ENCODE measurements around the gene MAD1L1. TPM values are rescaled to one million over a fixed set of nuclear protein-coding genes. Genes with fewer than 3 reads are reported as not detected.

Gene MAD1L1
- total RNA-seq, 1 experiment from 2014 or later, result 43.8 TPM

DNA sequence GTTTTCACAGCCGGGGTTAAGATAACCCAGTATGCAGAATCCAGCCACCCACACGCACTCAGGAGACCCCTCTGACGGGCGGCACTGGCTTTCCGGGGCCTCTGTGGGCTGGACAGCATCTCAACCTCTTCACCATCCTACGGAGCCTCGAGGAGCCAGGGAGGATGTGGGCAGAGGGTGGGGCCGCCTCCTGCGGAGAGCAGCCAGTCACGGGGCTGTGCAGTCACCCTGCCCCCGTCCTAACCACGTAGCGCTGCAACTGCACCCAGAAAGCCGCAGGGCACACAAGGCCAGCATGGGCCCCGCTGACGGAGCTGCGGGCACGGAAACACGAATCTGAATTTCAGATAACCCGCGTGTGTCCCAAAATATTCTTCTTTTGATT is 292.4 kb downstream of the MAD1L1 start:
- POLR2A ChIA-PET, result no interaction called here
- Mint-ChIP-seq H3K9me3 (peaks cover 10% of the 10 kb centered on the region), H3K27ac (no peak overlapping the region), H3K36me3 (peaks cover 18% of the 10 kb centered on the region), H3K4me1 (peaks cover 19% of the 10 kb centered on the region), H3K27me3 (ENCODE audit: low read depth) (peaks cover 2% of the 10 kb centered on the region; the same call in 1 of the 2 replicates), H3K4me3 (no peak overlapping the region)
- no peak for ATAC-seq
- DNase-seq (ENCODE audit: low spot score), result no peak
- CTCF ChIA-PET, result no interaction called here
- TF ChIP-seq, protein P1, sequence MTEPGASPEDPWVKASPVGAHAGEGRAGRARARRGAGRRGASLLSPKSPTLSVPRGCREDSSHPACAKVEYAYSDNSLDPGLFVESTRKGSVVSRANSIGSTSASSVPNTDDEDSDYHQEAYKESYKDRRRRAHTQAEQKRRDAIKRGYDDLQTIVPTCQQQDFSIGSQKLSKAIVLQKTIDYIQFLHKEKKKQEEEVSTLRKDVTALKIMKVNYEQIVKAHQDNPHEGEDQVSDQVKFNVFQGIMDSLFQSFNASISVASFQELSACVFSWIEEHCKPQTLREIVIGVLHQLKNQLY (CRISPR knock-in tag; IDR thresholded peaks at IDR 0.05), result no peak
- no peak for TF ChIP-seq JUN (CRISPR knock-in tag; IDR thresholded peaks at IDR 0.05)
- TF ChIP-seq, protein P2, sequence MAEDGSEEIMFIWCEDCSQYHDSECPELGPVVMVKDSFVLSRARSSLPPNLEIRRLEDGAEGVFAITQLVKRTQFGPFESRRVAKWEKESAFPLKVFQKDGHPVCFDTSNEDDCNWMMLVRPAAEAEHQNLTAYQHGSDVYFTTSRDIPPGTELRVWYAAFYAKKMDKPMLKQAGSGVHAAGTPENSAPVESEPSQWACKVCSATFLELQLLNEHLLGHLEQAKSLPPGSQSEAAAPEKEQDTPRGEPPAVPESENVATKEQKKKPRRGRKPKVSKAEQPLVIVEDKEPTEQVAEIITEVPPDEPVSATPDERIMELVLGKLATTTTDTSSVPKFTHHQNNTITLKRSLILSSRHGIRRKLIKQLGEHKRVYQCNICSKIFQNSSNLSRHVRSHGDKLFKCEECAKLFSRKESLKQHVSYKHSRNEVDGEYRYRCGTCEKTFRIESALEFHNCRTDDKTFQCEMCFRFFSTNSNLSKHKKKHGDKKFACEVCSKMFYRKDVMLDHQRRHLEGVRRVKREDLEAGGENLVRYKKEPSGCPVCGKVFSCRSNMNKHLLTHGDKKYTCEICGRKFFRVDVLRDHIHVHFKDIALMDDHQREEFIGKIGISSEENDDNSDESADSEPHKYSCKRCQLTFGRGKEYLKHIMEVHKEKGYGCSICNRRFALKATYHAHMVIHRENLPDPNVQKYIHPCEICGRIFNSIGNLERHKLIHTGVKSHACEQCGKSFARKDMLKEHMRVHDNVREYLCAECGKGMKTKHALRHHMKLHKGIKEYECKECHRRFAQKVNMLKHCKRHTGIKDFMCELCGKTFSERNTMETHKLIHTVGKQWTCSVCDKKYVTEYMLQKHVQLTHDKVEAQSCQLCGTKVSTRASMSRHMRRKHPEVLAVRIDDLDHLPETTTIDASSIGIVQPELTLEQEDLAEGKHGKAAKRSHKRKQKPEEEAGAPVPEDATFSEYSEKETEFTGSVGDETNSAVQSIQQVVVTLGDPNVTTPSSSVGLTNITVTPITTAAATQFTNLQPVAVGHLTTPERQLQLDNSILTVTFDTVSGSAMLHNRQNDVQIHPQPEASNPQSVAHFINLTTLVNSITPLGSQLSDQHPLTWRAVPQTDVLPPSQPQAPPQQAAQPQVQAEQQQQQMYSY (CRISPR knock-in tag; IDR thresholded peaks at IDR 0.05), result no peak
- TF ChIP-seq, protein P3, sequence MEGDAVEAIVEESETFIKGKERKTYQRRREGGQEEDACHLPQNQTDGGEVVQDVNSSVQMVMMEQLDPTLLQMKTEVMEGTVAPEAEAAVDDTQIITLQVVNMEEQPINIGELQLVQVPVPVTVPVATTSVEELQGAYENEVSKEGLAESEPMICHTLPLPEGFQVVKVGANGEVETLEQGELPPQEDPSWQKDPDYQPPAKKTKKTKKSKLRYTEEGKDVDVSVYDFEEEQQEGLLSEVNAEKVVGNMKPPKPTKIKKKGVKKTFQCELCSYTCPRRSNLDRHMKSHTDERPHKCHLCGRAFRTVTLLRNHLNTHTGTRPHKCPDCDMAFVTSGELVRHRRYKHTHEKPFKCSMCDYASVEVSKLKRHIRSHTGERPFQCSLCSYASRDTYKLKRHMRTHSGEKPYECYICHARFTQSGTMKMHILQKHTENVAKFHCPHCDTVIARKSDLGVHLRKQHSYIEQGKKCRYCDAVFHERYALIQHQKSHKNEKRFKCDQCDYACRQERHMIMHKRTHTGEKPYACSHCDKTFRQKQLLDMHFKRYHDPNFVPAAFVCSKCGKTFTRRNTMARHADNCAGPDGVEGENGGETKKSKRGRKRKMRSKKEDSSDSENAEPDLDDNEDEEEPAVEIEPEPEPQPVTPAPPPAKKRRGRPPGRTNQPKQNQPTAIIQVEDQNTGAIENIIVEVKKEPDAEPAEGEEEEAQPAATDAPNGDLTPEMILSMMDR (IDR thresholded peaks at IDR 0.05), result no peak

DNA sequence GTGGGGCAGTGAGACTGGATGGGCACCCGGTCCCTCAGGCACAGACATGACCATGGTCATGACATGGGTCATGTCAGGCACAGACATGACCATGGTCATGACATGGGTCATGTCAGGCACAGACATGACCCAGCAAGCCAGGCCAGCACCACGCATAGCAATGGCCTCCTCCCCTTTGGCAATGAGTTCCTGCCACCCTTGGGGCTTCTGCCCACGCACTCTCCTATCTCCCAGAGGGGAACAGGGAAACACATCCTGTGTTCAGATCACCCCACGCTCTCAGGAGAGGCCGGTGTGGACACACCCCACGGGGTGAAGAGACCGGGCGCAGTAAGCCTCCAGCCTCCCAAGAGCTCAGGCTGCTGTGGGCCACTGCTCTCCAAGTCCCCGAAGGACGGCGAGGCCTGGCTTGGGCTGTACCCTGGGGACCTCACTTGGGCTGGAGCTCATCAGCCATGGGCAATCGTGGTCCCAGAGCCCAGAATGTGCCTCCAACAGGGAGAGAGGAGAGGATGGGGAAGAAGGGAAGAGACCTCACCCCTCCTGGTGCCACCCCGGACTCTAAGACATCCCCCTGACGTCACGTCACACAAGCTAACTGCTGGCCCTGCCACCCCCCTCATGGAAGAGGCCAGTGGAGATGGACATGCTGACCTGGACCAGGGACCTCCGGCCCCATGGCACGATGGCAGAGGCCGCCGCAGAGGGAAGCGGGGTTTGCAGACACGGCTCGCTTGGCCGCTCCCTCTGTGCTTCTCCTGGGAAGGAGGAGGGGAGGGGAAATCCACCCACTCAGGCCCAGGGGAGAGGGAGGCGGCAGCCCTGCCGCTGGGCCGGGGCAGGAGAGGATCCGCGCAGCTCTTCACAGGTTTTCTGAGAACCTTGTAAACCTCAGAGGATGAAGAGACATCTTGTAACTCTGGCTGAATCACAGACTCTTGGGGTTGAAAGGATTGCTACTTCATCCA is 293.0 kb downstream of the MAD1L1 start:
- ATAC-seq (no peak), DNase-seq (ENCODE audit: low spot score) (no peak)
- H3K4me1 Mint-ChIP-seq, result peaks cover 19% of the 10 kb centered on the region
- CTCF ChIA-PET, result no interaction called here
- H3K36me3 Mint-ChIP-seq, result peaks cover 18% of the 10 kb centered on the region
- H3K27ac Mint-ChIP-seq, result no peak overlapping the region
- TF ChIP-seq, protein P4, sequence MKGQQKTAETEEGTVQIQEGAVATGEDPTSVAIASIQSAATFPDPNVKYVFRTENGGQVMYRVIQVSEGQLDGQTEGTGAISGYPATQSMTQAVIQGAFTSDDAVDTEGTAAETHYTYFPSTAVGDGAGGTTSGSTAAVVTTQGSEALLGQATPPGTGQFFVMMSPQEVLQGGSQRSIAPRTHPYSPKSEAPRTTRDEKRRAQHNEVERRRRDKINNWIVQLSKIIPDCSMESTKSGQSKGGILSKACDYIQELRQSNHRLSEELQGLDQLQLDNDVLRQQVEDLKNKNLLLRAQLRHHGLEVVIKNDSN (CRISPR knock-in tag; IDR thresholded peaks at IDR 0.05), result no peak
- TF ChIP-seq KAT7 (CRISPR knock-in tag; IDR thresholded peaks at IDR 0.05; ENCODE audit: borderline replicate concordance) (no peak), FOXP1 (CRISPR knock-in tag; IDR thresholded peaks at IDR 0.05; ENCODE audit: borderline replicate concordance) (no peak), PRRX2 (CRISPR knock-in tag; IDR thresholded peaks at IDR 0.05) (no peak), OVOL2 (CRISPR knock-in tag; IDR thresholded peaks at IDR 0.05; ENCODE audit: borderline replicate concordance) (no peak), CREM (CRISPR knock-in tag; IDR thresholded peaks at IDR 0.05) (no peak), GRHL2 (CRISPR knock-in tag; IDR thresholded peaks at IDR 0.05; ENCODE audit: insufficient replicate concordance, severe bottlenecking) (no peak), SP1 (CRISPR knock-in tag; conservative IDR thresholded peaks at IDR 0.05) (no peak), SMAD4 (CRISPR knock-in tag; IDR thresholded peaks at IDR 0.05) (no peak), ZNF317 (CRISPR knock-in tag; IDR thresholded peaks at IDR 0.05; ENCODE audit: borderline replicate concordance, low read depth) (no peak), TCF7 (CRISPR knock-in tag; IDR thresholded peaks at IDR 0.05; ENCODE audit: low read depth) (no peak), RELA (CRISPR knock-in tag; IDR thresholded peaks at IDR 0.05; ENCODE audit: borderline replicate concordance) (no peak), ESRRA (CRISPR knock-in tag; IDR thresholded peaks at IDR 0.05; ENCODE audit: borderline replicate concordance) (no peak), ZNF671 (CRISPR knock-in tag; IDR thresholded peaks at IDR 0.05) (no peak)
- TF ChIP-seq, protein P5, sequence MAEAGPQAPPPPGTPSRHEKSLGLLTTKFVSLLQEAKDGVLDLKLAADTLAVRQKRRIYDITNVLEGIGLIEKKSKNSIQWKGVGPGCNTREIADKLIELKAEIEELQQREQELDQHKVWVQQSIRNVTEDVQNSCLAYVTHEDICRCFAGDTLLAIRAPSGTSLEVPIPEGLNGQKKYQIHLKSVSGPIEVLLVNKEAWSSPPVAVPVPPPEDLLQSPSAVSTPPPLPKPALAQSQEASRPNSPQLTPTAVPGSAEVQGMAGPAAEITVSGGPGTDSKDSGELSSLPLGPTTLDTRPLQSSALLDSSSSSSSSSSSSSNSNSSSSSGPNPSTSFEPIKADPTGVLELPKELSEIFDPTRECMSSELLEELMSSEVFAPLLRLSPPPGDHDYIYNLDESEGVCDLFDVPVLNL (CRISPR knock-in tag; IDR thresholded peaks at IDR 0.05; ENCODE audit: borderline replicate concordance, low read depth), result no peak
- TF ChIP-seq, protein P6, sequence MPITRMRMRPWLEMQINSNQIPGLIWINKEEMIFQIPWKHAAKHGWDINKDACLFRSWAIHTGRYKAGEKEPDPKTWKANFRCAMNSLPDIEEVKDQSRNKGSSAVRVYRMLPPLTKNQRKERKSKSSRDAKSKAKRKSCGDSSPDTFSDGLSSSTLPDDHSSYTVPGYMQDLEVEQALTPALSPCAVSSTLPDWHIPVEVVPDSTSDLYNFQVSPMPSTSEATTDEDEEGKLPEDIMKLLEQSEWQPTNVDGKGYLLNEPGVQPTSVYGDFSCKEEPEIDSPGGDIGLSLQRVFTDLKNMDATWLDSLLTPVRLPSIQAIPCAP (CRISPR knock-in tag; IDR thresholded peaks at IDR 0.05), result no peak
- TF ChIP-seq, protein P7, sequence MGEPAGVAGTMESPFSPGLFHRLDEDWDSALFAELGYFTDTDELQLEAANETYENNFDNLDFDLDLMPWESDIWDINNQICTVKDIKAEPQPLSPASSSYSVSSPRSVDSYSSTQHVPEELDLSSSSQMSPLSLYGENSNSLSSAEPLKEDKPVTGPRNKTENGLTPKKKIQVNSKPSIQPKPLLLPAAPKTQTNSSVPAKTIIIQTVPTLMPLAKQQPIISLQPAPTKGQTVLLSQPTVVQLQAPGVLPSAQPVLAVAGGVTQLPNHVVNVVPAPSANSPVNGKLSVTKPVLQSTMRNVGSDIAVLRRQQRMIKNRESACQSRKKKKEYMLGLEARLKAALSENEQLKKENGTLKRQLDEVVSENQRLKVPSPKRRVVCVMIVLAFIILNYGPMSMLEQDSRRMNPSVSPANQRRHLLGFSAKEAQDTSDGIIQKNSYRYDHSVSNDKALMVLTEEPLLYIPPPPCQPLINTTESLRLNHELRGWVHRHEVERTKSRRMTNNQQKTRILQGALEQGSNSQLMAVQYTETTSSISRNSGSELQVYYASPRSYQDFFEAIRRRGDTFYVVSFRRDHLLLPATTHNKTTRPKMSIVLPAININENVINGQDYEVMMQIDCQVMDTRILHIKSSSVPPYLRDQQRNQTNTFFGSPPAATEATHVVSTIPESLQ (CRISPR knock-in tag; IDR thresholded peaks at IDR 0.05), result no peak
- H3K9me3 Mint-ChIP-seq, result peaks cover 10% of the 10 kb centered on the region
- POLR2A ChIA-PET, result no interaction called here
- no peak overlapping the region for H3K4me3 Mint-ChIP-seq
- peaks cover 2% of the 10 kb centered on the region; the same call in 1 of the 2 replicates for H3K27me3 Mint-ChIP-seq (ENCODE audit: low read depth)
